NCI-H1930 (cell line): ENCODE measurements around the gene GJD2.

ENCODE experiments used
- DNase-seq, 2 experiments: peaks; one replicate each; lab custom pipeline; 2025; lab: John Stamatoyannopoulos, UW

The GJD2 gene

DNA sequence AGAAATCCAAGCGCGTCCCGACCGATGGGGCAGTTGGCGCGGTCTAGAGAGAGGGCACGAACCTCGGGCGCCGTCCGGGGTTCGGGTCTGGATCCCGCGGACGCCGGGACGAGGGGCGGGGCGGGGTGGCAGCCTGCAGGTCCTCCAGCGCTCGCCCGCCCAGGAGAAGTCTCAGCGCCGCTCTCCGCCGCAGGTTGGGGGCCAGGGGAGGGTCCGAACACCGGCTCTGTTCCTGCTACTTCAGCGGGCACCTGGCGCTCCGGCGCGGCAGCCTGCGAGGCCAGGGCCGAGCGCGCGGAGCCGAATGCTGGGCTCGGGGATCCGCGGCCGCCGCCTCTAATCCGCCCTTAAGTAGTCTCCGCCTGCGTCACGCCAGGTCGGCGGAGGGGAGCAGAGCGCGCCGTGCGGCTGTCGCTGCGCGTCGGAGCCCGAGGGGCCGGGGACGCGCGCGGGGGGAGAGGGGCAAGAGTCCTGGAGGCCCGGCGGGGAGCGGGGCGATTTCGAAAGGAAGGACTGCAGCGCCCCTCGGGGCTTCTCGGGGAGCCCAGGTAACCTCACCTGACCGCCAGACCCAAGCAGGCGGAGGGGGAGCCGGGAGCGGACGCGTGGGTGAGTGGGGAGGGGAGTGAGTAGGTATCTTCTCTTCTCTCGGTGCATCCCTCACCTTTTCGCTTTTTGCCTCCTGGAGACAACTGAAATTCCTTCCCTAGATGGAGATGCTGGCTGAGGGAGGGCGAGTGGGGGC lies at the start of gene GJD2:
Gene GJD2, minus strand, starts transcription at position 325 of the 745 bp plus-strand sequence. CDS start 510 bp downstream, outside the sequence.
- DNase-seq = peak; percentile 9 to 16

DNA sequence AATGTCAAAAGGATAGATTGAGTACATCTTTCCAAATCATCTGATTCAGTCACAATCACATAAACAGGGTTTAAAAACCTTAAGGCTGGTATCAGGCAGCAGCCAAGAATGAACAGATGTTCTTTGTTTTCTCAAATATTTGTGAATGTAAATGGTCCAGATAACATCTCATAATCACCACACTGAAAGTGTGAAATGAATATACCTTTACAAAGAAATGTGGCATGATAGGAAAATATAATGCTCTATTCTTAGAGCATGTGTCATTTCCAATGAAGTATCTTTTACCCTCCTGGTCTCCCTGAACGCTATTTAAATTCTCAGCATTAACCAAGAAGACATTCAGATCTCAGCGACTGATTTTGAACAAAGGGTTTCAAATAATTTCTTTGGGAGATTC lies 49.3 kb upstream of the GJD2 start:
- no peak for DNase-seq

DNA sequence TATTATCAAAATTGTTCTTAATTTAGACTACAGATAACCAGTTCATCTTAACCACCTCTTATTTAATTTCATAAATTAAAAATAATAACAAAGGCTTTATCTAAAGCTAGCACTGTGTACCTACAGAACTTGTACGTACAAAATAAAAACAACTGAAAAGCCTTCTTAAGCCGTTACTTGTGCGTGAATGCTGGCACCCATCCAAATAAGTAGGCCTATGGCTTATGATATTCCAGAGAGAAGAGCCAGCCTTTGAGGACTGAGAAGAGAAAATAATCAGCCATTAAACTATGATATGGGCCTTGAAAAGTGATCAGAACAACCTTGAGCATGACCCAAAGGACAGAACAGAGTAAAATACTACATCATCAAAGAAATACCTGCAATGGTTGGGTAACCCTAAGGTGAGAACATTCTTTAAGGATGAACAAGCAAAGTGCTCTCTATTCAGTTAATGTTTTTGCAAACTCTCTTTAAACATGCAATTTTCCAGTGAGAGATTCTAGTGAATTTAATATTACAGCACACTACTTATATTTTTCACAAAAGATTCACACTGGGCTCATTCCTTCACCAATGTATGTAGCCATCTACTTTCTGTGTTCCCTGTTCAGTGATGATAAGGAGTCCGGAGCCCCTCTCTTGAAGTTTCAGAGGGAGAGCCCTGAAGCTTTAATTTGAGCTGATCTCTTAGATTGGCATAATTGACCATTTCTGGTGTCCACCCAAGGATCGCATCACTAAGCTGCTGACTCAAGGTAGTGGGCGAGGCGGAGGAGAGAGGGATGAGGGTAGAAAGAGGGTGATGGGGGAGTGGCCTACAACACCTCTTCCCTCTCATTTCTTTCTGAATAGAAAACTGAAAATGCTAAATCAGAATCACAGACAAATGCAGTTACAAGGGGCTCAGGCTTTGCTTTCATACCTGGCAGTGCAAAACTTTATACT lies 48.3 kb upstream of the GJD2 start:
- no peak for DNase-seq

DNA sequence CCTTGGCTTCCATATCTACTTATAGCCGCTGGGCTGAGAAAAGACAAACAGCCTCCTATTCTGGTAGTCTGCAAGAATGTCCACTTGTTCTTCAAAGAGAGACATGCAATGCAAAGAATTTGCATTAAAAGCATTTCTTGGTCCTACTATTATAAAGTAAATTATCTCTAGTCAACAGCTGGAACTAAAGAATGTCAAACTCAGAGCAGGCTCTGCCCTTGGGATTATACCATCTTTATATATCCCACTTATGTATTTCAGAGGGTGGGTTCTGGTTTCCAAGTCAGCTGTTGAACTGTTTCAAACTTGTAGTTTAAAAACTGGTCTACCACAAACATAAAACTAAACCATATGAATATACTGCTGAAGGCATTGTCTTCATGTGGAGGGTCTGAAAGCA lies 47.6 kb upstream of the GJD2 start:
- no peak for DNase-seq

DNA sequence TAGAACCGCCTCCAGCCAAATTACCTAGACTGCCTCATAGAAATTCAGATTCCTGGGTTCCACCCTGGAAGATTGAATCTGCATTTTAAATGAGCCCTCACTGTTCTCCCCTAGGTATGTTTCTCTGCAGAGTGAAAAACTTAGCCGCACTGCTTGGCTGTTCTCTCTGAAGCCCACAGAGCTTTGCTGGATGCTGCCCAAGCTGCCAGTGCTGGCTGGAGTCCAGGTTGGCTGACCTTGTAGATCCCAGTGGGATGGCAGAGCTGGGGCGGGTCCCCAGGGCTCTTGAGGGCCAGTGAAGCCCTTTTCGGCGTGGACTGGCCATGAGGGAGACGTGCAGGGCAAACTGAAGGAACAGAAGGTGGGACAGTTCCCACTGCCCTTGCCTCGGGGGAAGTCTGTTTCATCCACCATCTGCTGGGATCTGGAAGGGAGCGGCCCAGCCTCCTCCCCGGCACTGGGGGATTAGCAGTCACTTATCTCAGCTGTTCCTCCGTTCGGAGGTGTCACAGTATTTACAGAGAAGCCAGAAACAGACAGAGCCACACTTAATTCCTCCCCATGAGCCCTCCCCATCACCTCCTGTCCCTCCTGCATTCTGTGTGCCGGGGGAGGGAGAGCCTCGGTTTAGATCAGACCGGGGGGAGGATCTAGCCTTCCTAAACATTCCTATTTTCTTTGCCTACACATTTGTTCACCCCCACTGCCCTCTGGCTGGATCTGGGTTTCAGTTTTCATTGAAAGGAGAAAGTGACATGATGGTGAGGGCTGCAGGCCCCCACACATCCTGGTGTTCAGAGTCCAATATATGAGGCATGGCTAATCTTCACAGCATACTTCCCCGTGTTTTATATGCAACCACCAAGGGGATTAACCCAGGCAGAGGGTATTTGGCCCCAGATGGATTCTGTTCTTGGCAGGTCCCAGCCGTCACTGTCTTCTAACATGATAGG lies 44.6 kb upstream of the GJD2 start:
- no peak for DNase-seq

GRCh38 chr15:34796847-34797435 lies 42.1 kb upstream of the GJD2 start:
- DNase-seq = no peak

DNA sequence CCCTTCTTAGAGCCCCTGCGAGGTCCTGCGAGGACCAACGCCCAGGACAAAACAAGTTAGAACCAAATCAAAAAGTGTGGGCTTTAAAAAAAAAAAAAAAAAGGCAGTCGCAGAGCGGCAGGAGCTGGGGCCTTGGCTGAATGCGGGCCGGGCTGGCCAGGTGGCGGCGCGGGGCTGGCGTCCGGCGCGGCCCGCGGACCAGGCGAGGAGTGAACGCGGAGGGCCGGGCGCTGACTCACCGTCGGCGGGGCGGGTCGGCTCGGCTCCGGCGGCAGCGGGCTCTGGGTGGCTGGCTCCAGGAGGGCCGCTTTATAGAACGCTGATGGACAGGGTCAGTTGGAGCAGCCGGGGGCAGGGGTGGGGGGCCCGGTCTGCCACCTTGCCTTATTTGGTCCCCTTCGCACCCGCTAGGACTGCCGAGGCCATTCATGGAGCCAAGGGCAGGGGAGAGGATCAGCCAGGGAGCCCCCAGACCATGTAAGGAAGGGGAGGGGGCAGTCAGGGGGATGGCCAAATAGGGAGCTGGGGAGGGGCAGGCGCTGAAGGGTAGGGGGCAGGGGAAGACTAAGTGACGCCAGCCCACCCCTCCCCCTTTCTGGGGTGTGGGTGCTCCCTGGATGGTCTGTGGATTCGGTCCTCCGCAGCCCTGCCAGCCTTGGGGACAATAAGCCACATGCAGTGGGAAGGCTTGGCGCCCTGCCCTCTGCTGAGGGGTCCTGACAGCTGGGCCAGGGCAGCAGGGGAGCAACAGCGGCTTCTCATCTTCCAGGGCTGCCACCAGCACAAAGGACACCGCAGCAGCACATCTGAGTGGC lies 40.7 kb upstream of the GJD2 start, which contains the start of gene ACTC1:
Gene ACTC1, minus strand, starts transcription at position 283 of the 815 bp plus-strand sequence. CDS start 741 bp downstream, outside the sequence.
- no peak for DNase-seq

- DNase-seq = no peak
Observed at GRCh38 chr15:34794590-34795206, 39.9 kb upstream of the GJD2 start.

DNA sequence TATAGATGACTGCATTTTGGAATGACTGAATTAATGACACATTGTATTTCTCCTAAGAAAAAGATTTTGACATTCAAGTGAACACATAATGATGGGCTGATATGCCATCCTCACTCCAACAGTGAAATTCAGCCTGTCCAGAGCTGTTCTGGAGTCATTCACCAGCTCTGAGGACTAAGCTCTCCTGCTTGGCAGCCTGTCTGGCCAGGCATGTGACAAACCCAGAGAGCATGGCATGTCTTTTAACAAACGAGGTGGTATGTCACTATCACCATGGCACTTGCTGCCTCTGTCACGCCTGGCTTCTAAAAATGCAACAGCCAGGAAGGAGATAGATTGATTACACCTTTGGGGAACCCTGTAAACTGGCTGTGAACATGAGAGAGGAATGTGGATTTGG lies 39.1 kb upstream of the GJD2 start:
- no peak for DNase-seq

GRCh38 chr15:34793071-34793470 lies 38.3 kb upstream of the GJD2 start:
- no peak for DNase-seq

DNA sequence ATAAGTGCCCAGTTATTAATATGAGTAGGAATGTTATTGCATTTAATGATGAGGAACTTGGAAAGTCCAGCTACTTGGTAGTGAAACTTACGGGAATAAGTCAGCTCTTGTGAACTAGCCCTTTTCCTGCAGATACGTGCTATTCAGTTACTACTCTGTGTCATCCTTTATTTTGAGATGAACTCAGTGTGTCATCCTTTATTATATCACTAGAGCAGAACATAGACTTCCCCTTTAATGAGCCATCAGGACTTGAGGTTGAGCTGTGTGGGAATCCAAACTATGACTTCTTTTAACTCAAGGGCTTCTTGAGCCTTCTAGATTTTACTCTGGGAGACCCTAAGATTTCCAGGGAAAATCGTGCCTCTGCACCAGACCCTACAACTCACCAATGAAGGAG lies 36.9 kb upstream of the GJD2 start:
- DNase-seq = no peak

DNA sequence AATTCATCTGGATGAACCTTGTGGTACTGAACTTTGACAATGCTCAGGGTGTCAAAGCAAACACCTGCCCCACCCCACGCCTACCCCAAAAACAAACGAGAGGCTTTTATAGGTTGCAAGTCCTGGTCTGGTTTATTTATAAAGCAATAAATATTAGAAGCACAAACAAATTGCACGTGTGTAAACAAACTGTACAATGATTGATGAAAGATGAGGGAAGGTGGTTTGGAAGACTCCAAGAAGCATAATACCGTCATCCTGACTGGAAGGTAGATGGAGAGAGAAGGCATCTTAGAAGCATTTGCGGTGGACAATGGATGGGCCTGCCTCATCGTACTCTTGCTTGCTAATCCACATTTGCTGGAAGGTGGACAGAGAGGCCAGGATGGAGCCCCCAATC lies 35.3 kb upstream of the GJD2 start:
- no peak for DNase-seq

DNA sequence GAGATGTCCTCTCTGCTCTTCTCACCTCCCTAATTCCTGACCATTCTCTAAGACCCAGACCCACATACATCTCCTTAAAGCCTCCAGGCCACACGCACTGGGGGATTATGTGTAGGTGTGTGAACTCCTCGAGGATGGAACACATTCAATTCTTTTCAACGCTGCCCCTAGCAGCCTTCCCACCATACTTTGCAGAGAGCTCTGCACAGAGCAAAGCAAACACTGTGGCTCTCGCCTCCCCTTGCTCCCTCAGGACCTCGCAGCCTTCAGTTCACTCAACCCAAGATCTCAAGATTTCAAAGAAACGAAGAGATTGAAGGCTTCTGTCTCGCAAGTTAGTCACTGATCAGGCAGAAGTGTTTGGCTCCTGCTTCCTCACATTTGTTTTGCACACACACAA lies 34.5 kb upstream of the GJD2 start:
- no peak for DNase-seq

- no peak for DNase-seq
Observed at GRCh38 chr15:34786206-34786605, 31.4 kb upstream of the GJD2 start.

DNA sequence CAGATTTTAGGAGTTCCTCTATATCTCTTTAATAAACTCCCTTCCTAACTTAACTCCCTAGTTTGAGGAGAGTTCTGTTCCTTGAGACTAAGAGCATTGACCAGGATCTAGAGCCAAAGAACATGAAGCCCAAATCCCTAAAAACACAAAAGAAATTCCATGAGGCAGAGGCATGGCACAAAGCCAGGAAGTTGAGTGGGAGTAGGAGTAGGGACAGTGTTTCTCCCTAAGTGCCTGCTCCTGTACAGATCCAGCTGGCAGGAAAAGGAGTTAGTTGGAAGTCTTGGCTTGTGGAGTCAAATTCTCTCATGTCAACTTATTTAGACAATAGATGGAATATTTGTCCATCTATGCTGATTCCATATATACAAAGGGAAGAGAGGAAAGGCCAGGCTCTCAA lies 29.2 kb upstream of the GJD2 start:
- no peak for DNase-seq

GRCh38 chr15:34783431-34783830 lies 28.6 kb upstream of the GJD2 start:
- no peak for DNase-seq

DNA sequence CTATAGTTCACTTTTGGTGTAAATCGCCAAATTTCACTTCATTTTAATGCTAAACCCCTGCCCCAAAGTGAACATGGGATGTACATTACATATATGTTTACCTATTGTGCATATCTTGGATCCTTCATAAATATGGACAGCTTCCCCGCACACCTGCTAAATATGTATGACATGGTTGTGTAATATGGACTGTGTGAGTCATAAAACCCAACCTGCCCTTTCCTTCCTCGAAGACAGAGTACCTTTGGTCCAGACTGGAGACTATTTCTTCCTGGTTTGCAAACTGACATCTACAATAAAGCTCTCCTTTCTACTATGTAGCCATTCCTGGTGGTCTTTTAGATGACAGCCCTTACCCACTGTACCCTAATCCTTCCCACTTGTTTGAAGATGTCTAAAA lies 28.1 kb upstream of the GJD2 start:
- no peak for DNase-seq

GRCh38 chr15:34780725-34781124 lies 25.9 kb upstream of the GJD2 start:
- DNase-seq = no peak

DNA sequence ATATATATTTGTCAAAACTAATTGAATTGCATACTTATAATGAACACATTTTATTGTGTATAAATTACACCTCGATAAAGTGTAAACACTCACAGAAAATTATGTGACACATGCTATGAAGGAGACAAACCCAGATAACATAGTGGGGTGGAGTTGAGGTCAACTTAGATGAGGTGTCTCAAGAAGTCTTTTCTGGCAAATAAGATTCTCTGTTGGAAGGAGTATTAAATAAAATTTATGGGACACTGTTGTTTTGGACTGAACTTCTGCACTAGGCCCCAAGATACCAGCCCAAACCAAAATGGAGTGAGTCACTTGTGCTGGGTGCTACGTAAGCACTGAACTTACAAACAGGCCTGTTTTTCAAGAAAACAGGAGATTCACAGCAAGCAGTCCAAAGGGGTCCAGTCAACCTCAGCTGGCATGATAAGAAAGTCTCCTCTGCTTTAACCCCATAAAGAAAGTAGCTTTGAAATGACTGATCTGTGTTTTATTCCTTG lies 21.9 kb upstream of the GJD2 start:
- DNase-seq = no peak

DNA sequence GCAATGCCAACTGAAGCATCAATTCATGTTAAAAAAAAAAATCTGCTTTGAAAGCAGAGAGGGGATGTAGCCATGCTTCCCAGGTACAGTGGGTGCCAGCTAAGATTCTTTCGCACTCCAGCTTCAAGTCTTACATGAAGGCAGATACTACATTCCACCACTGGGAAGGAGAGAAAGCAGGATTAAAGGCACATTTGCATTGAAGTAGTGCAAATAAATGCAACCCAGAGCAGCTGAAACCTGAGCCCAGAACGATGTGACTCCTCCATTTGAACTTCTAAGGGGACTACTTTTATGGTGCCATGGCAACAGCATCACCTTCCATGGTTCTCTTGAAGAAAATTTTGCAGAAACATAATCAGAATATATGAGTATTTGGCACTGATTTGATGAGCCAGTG lies 19.1 kb upstream of the GJD2 start:
- DNase-seq = no peak
